HG03103 (cell line): ENCODE results near the gene ECE2.

ENCODE experiments used
- ATAC-seq: cut with Tn5 transposase; IDR thresholded peaks from one replicate; pipeline ENCODE4 v1.9.1; 2021; ENCODE audit warnings: low read depth; ENCODE audit not compliant: unreplicated experiment

The ECE2 gene

GRCh38 chr3:184239708-184240107 lies 36.1 kb upstream of the ECE2 start:
- no peak for ATAC-seq

- no peak for ATAC-seq
These were observed 35.3 kb upstream of the ECE2 start for GRCh38 chr3:184240384-184241140.

- ATAC-seq = no peak
These were observed 34.7 kb upstream of the ECE2 start for GRCh38 chr3:184241141-184241446.

GRCh38 chr3:184241447-184242296 lies 34.1 kb upstream of the ECE2 start:
- ATAC-seq = no peak

GRCh38 chr3:184242297-184242685 lies 33.5 kb upstream of the ECE2 start:
- no peak for ATAC-seq

GRCh38 chr3:184248454-184249411 lies 27.1 kb upstream of the ECE2 start, which contains the start of gene ALG3:
Gene ALG3 (minus strand): TSS chr3:184248962. CDS start chr3:184248940, 22 bp downstream.
- ATAC-seq = peak; percentile 41

GRCh38 chr3:184249412-184250166 lies 26.2 kb upstream of the ECE2 start, which contains the start of gene EEF1AKMT4:
Gene EEF1AKMT4 (plus strand): TSS chr3:184249672. CDS start chr3:184249695, 23 bp downstream.
- peak; percentile 78 for ATAC-seq

- ATAC-seq = peak; percentile 58
These were observed 25.5 kb upstream of the ECE2 start for GRCh38 chr3:184250167-184250828.

- no peak for ATAC-seq
These were observed 20.4 kb upstream of the ECE2 start for GRCh38 chr3:184255291-184256039.

GRCh38 chr3:184257083-184257915 lies 18.5 kb upstream of the ECE2 start:
- no peak for ATAC-seq

GRCh38 chr3:184258926-184259325 lies 16.9 kb upstream of the ECE2 start:
- ATAC-seq = no peak

GRCh38 chr3:184259396-184259877 lies 16.4 kb upstream of the ECE2 start:
- no peak for ATAC-seq

- ATAC-seq = no peak
These were observed 15.7 kb upstream of the ECE2 start for GRCh38 chr3:184259878-184260723.

GRCh38 chr3:184260724-184261269 lies 15.0 kb upstream of the ECE2 start:
- ATAC-seq = no peak

GRCh38 chr3:184261270-184261853 lies 14.5 kb upstream of the ECE2 start, which contains the start of gene CAMK2N2:
Gene CAMK2N2 (minus strand): TSS chr3:184261553. CDS start chr3:184261285, 268 bp downstream.
- no peak for ATAC-seq
